DMS79 treated with DMSO at 0.1 percent for 48 hours (cell line): ENCODE measurements around the gene SYT8.

Source experiments
- DNase-seq: peaks from one replicate; lab custom pipeline; 2025; lab: John Stamatoyannopoulos, UW

Gene SYT8

DNA sequence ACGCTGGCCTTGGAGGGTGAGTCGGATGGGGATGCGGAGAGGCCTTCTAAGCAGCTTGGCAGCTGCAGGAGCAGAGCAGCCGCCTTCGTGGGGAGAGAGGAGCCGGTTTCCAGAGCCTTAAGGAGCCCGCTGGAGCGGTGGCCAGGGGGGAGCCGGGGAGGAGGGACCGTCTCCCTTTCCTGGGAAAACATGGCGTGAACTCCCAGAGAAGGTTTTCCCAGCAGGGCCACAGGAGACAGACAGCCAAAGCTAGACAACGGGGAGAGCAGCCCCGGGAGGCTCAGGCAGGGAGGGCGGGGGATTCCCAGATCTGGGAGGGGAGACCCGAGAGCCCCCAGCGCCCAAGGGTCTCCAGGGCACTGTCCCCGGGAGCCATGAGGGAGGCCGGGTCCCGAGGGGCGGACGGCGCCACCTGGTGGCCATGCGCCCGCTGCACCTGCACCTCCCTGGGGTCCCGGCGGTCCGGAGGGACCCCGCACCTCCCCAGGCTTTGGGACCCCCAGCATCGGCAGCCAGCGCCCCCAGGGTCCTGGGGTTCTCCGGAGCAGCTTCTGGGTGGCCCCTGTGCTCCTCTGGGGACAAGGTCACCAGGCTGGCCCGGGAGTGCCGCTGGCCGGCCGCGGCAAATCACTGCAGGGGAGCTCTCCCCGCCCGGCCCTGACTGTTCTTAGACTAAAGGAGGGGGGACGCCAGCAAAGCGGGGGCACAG is 2.4 kb upstream of the SYT8 start:
- DNase-seq = no peak

DNA sequence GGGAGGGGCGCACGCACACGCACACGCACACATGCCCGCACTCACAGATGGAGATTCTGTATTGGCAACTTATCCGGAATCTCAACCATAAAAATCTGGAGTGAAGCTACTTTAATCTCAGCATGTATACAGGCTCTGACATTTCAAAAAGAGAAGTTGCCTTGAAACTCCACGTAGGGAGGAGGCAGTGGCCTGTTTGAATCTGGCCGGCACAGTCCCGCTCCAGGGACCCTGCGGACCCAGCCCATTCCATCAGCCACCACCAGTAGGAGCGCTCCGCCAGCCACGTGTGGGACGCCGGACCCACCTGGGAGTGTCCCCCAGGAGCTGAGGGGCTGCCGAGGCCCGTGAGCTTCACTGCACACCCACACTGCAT is 1.9 kb upstream of the SYT8 start:
- no peak for DNase-seq

DNA sequence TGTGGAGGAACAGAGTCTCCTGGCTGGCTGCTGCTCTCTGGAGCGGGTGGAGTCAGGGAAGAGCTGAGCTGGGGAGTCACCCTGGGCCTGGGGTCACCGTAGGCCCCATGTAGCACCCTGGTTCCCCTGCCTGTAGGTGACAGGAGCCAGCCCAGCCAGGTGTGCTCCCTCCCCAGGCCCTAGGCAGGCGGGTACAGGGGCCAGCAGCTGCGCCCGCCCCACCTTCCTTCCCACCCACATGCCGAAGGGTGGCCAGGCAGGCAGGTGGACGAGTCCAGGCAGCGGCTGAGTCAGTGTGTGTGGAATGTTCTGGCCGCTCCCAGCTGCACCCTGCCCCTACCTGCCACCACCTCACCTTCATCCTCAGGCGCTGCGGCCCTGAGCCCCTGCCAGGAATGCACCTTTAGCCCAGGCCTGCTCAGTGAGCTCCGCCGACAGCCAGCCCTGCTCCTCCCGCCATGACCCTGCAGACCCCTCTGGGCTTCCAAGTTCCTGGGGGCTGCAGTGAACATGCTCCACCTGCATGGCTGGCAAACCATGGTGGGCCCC is 654 bp upstream of the SYT8 start:
- no peak for DNase-seq

DNA sequence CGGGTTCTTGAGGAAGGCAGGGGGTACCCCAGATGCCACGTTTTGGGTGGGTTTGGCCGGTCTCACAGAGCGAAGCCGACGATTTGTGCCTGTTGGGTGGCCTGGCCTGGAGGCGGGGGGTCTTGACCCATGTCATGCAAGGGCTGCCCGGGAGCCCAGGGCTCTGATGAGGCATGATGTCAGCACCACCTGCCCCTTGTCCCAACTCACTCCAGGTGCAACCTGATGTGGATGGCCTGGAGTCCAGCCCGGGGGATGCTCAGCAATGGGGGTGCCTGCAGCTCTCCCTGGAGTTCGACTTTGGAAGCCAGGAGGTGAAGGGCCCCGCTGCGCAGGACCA is 851 bp downstream of the SYT8 start:
- no peak for DNase-seq

DNA sequence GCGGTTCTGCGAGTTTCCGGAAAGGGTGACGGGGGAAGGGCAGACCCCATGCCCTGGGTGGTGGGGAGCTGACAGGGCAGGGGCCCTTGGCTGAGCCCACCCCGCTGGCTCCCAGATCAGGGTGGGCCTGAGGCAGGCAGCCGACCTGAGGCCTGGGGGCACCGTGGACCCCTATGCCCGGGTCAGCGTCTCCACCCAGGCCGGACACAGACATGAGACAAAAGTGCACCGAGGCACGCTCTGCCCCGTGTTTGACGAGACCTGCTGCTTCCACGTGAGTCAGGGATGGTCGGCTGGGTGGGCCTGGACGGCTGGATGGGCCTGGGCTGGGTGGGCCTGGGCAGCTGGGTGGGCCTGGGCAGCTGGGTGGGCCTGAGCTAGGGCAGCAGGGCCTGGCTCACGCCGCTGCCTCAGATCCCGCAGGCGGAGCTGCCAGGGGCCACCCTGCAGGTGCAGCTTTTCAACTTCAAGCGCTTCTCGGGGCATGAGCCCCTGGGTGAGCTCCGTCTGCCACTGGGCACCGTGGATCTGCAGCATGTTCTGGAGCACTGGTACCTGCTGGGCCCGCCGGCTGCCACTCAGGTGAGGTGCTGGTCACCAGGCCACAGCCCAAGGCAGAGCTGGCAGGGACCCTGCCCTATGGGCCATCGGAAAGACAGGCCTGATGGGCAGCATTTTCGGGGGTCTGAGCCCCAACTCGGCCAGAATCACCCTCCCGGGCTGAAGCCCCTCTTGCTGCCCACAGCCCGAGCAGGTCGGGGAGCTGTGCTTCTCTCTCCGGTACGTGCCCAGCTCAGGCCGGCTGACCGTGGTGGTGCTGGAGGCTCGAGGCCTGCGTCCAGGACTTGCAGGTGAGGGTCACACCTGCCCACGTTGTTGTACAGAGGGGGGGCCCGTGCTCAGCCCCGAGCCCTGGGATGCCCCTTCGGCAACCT is 1.5 kb downstream of the SYT8 start:
- DNase-seq = no peak

DNA sequence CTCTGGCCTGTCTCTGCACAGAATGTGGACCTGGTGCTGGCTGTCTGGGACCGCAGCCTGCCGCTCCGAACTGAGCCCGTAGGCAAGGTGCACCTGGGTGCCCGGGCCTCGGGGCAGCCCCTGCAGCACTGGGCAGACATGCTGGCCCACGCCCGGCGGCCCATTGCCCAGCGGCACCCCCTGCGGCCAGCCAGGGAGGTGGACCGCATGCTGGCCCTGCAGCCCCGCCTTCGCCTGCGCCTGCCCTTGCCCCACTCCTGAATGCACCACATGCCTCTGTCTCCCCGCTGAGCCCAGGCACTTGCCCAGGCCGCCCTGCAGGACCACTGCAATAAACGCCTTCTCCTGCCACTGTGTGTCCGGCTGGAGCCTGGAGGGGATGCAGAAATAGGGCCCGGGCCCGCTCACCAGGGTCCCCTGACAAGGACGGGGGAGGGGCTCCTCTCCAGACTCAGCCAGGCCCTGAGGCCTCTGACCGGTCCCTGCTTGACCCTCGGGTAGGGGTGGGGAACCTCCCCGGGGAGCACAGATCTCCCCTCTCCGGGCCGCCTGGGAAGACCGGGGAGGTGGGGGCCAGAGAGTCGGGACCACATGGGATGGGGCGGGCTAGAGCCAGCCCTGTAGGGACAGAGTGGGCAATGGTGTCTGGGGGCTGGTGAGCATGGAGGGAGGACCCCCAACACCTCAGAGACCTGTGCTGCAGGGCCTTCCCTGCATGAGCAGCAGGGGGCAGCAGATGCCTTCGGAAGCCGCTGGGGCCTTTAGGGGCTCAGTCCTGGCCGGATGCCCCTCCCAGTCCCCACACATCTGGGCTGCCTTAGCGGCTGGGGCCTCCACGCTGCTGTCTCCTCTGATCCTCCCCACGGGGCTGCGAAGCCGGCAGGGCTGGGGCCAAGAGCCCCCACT is 2.6 kb downstream of the SYT8 start:
- no peak for DNase-seq

DNA sequence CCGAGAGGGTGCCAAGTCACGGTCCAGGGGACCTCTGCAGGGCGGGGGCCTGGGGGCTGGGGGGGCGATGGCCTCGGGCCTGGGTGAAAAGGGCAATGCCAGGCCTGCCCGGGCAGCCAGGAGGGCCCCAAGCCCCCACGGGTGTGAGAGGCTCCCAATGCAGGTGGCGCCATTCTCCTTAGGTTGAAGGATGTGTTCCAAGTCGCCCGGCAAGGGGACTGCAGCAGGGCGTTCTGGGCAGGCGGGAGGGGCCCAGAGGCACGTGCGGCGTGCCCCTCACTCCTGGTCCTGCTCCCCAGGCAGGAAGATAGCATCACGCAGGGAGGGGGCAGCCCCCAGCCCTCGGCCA is 3.3 kb downstream of the SYT8 start:
- no peak for DNase-seq

DNA sequence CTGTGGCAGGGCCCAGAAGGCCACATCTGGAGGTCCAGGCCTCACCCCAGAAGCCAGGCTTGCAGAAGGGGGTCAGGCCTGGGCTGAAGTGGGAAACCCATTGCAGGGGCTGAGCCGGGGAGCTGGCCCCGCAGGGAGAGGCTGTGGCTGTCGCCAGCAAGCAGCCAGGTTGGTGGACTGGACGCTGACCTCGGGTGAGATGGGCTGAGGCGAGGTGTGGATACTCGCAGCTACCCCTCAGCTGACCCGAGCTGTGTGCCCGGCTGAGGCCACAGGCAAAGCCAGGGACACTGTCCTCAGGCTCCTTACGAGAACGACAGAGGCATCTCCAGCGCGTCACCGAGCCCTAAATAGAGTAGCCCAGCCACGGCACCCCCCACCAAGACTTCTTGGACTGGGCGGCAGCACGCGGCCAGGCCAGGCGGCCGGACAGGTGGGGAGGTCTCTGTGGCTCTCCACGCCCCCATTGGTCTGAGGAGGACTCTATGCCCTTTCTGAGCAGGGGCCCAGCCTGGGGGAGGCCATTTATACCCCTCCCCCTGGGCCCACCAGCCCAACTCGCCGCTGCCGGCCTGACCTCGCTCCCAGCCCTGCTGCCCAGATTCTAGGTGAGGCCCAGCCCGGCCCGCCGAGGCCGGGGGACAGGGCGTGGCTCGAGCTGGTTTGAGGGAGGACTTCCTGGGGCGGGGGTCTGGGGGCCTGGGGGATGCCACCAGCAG is 3.8 kb downstream of the SYT8 start, which contains the start of gene TNNI2:
TNNI2 (plus strand) TSS at position 556 of the 719 bp plus-strand sequence. CDS start 716 bp downstream, outside the sequence.
- DNase-seq = no peak

DNA sequence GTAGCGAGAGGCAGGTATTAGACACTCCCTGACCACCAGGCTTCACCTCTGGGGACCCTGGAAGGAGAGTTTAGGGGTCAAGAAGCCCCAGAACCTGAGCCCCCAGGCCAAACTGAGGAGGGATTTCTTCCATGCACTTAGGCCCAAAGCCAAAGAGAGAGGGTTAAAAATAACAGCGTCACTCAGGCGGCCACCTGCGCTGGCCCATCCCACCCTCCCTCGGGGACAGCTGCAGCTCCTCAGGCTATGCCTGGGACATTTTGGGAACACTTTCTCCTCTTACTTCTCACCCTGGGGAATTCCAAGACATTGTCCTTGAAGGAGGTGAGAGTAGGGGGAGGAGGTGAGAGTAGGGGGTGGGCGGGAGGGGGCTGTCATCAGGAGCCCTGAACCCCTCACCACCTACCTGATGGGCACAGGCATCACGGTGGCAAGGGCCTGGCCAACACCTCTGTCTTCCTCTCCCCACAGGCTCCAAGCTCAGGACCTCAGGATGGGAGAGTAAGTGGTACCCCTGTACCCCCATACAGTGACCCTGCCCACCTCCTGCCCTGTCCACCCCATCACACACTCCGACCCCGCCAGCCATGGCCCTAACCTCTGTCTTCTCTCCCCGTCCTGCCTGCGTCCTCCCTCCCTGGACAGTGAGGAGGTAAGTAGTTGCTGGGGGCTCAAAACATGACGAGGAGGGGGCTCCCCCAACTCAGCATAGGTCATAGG is 4.6 kb downstream of the SYT8 start:
- DNase-seq = no peak

DNA sequence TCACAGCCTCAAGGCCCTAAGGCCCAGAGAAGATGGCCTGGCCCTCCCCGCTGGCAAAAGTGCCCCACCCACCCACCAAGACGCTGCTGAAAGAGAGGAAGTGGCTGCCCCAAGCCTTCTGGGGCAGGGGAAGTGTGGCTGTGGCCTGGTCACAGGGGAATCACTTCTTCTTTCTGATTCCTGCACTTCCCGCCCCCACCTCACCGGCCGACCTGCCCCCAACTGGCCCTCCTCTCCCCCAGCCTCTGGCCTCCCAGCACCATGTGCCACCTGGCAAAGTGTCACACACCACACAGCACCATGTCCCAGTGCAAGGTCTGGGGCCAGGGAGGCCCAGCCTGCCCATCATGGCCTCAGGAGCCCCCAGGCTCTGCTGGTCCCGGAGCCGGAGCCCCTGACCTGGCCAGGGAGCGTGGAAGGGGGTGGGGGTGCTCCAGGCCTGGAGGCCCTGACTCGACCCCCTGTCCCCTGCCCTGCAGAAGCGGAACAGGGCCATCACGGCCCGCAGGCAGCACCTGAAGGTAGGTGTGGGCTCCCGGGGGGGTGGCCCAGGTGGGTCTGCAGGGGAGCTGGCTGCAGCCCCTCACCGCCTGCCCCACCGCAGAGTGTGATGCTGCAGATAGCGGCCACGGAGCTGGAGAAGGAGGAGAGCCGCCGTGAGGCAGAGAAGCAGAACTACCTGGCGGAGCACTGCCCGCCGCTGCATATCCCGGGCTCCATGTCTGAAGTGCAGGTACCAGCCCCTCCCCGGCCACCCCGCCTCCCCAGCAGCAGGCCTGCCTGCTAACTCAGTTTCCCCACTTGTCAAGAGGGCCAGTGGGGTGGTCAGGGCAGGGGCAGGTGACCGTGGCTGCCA is 5.4 kb downstream of the SYT8 start:
- DNase-seq = no peak

DNA sequence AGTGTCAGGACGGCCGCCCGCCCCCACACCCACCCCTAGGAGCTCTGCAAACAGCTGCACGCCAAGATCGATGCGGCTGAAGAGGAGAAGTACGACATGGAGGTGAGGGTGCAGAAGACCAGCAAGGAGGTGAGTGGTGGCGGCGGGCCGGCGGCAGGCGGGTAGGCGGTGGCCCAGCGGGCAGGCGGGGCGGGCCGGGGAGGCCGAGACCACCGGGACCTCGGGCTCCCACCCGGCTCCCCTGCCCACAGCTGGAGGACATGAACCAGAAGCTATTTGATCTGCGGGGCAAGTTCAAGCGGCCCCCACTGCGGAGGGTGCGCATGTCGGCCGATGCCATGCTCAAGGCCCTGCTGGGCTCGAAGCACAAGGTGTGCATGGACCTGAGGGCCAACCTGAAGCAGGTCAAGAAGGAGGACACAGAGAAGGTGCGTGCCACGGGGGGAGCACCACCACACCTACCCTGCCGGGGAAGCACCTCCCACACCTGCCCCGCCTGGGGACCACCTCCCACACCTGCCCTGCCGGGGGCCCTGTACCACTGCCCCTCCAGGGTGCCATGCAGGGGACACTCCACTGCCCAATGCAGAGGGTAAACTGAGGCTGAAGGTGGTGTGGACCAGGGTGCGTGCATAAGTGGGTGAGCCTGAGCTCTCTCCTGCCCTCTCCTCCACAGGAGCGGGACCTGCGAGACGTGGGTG is 6.1 kb downstream of the SYT8 start:
- no peak for DNase-seq

DNA sequence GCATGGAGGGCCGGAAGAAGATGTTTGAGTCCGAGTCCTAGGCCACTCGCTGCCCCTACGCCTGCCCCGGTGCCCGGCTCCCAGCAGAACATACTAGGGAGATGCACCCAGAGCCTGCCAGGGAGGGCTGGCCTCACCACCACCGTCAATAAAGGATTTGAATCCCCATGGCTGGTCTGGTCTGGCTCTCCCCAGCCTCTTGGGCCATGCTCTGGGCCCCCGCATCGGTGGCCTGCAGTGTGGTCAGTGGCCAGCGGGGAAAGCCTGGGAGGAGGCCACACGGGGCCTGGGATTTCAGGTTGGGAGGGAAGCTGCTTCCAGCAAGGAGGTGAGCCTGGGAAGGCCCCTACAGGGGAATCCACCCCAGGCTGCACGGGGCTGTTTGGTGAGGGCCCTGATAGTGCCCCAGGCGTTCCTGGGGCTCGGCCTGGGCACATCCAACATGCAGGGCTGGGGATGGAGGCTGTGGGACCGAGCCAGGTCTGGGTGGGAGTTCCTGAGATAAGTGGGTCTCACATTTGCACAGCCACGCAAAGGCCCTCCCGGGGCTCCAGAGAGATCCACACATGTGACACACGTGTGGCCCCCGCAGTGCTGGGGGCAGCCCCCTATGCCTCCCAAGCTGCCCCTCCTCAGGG is 6.8 kb downstream of the SYT8 start:
- DNase-seq = no peak

DNA sequence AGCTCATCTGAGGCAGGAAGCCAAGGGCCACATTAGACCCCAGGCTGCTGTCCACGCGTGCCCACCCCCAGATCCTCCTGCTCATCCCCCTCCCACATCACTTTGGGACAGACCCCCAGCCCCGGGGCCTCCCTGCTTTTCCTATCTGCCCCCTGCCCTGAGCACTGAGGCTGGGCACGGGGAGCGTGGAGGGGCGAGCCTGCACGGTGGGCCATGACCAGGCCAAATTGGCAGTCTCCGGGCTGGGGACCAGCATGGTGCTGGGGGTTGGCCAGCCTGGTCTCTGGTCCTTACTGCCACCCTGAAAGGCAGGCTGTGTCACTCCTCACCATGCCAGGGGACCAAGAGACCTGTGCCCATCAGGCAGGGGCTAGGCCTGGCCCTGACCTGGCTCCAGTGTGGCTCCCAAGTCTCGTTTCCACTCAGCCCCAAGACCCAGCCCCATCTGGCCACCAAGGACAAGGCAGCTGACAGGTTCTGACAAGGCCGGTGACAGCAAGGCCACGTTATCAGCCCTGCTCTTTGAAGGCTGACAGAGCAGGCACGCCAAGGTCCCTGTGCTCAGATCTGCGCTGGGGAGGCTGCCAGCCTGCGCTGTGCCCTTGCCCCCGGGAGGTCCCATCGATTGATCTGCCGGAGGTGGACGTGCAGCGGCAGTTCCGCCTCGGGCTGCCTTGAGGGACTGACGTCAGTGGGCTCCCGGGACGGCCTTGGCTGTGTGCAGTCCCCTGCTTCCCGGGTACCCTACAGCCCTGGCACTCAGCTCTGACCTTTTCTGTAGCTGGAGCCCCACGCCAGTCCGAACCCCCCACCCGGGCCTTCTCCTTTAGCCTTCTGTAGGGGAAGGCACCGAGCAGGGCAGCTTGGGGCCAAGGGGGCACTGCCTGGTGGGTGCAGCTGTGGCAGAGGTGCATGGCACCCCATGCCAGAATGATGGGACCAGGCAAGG is 7.6 kb downstream of the SYT8 start:
- DNase-seq = no peak

DNA sequence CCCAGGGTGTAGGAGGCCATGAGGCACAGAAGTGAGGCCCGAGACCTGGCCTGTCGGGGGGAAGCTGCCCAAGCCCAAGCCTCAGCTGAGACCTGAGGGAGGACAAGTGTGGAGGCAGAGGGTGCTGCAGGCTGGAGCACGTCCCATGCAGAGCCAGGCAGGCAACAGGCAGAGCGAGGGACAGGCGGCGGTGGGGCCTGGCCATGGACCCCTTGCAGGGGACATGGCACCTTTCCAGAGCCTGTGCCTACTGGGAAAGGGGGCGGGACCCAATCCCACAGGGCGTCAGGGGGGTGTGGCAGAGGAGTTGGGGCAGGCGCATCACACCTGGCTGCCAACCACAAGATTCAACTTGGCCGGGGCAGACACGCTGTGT is 8.3 kb downstream of the SYT8 start:
- DNase-seq = no peak

DNA sequence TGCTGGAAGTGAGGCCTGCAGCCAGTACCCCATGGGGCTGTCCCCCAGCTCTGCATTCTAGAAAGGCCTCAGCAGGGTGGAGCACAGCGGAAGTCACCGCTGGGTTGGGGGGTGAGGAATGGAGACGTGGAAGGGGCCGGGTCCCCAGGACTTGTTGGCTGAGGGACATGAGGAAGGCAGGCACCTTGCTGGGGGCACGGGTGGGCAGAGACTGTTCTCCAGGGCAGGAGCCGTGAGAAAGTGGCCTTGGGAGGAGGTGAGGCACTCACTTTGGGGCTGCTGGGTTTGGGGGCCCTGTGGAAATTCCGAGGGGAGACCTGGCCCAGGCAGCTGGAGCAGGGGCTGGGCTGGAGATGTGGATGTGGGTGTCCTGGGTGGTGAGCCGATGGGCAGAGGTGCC is 9.0 kb downstream of the SYT8 start:
- DNase-seq = no peak

DNA sequence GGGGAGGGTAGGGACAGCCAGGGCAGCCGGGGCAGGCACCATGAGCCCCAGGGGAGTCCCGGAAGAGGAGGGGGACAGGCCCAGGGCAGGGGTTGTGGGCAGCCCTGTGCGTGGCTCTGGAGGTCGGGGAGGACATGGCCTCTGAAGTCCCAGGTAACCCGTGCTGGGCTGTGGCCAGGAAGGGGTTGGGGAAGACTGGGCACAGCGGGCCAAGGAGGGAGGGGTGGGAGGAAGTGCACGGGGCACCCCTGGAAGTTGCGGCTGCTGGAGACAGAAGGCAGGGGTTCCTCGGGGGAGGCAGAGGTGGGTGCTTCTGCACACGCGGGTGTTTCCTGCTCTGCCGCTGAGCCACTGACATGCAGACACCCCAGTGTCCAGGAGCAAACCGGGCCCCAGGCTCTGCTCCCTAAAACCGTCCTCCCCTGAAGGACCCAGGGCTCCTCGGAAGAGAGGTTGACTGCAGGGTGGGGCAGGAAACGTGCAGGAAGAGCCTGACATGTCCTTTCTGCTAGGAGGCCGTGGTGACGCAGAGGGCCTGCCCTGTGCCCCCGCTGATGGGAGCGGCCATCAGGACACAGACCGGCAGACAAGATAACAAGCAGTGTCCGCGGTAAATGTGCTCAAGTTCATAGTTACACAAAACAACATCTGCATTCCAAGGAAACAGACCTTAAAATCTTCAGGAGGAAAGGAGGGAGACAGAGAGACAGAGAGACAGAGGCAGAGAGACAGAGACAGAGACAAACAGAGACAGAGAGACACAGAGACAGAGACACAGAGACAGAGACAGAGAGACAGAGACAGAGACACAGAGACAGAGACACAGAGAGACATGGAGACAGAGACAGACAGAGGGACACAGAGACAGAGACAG is 9.7 kb downstream of the SYT8 start:
- no peak for DNase-seq

DNA sequence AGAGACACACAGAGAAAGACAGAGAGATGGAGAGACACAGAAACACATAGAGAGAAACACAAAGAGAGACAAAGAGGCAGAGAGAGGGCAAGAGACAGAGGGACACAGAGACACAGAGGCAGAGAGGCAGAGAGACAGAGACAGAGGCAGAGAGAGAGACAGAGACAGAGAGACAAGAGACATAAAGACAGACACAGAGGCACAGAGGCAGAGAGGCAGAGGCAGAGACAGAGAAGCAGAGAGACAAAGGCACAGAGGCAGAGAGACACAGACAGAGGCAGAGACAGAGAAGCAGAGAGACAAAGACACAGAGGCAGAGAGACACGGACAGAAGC is 10.3 kb downstream of the SYT8 start:
- DNase-seq = no peak
